HG03571 (cell line): Measurements from ENCODE around the gene ZNF460.
"Not testable (repeated sequence)": the region's sequence is repeated elsewhere in the genome, so short reads cannot be mapped to it uniquely, and the experiment has no call there.

Experiments
- ATAC-seq: cut with Tn5 transposase; IDR thresholded peaks from one replicate; pipeline ENCODE4 v1.9.1; 2021; ENCODE audit not compliant: unreplicated experiment

The ZNF460 gene

GRCh38 chr19:57280165-57280961, at the start of gene ZNF460:
ZNF460 (plus strand) TSS chr19:57280485; CDS start chr19:57280807, 322 bp downstream.
- peak; percentile 75 for ATAC-seq

GRCh38 chr19:57231686-57232085, 48.6 kb upstream of the ZNF460 start:
- no peak for ATAC-seq

GRCh38 chr19:57233207-57233606, 47.1 kb upstream of the ZNF460 start:
- no peak for ATAC-seq

- no peak for ATAC-seq
Measured at GRCh38 chr19:57239982-57240310, 40.3 kb upstream of the ZNF460 start.

- ATAC-seq, result peak; percentile 93
Measured at GRCh38 chr19:57240311-57241090, 39.8 kb upstream of the ZNF460 start, which contains the start of gene ZNF805. ZNF805 (plus strand) TSS chr19:57240632; CDS start chr19:57240892, 260 bp downstream.

GRCh38 chr19:57241176-57241575, 39.1 kb upstream of the ZNF460 start:
- ATAC-seq, result no peak

GRCh38 chr19:57242821-57243220, 37.5 kb upstream of the ZNF460 start:
- no peak for ATAC-seq

GRCh38 chr19:57244513-57244912, 35.8 kb upstream of the ZNF460 start:
- ATAC-seq, result no peak

GRCh38 chr19:57245066-57245465, 35.2 kb upstream of the ZNF460 start:
- ATAC-seq, result no peak

- ATAC-seq, result no peak
Measured at GRCh38 chr19:57245959-57246358, 34.3 kb upstream of the ZNF460 start.

- no peak for ATAC-seq
Measured at GRCh38 chr19:57248646-57249045, 31.6 kb upstream of the ZNF460 start.

- no peak for ATAC-seq
Measured at GRCh38 chr19:57249329-57249728, 31.0 kb upstream of the ZNF460 start.

GRCh38 chr19:57253767-57254166, 26.5 kb upstream of the ZNF460 start:
- not testable (repeated sequence) for ATAC-seq

GRCh38 chr19:57262044-57262443, 18.2 kb upstream of the ZNF460 start:
- ATAC-seq, result no peak

GRCh38 chr19:57263244-57263741, 17.0 kb upstream of the ZNF460 start:
- ATAC-seq, result no peak

- no peak for ATAC-seq
Measured at GRCh38 chr19:57267291-57267690, 13.0 kb upstream of the ZNF460 start.

- no peak for ATAC-seq
Measured at GRCh38 chr19:57269515-57270250, 10.6 kb upstream of the ZNF460 start.

- no peak for ATAC-seq
Measured at GRCh38 chr19:57271280-57271679, 9.0 kb upstream of the ZNF460 start.

- no peak for ATAC-seq
Measured at GRCh38 chr19:57273014-57273413, 7.3 kb upstream of the ZNF460 start.

GRCh38 chr19:57276430-57276829, 3.9 kb upstream of the ZNF460 start:
- ATAC-seq, result no peak

- not testable (repeated sequence) for ATAC-seq
Measured at GRCh38 chr19:57278481-57278880, 1.8 kb upstream of the ZNF460 start.
